ENCODE measurements around the gene RPL39L. TPM values are rescaled to one million over a fixed set of nuclear protein-coding genes. Genes with fewer than 3 reads are reported as not detected.

The RPL39L gene
- total RNA-seq, 4 donors from 2014 or later, result 1.5 TPM; not detected in 3

DNA sequence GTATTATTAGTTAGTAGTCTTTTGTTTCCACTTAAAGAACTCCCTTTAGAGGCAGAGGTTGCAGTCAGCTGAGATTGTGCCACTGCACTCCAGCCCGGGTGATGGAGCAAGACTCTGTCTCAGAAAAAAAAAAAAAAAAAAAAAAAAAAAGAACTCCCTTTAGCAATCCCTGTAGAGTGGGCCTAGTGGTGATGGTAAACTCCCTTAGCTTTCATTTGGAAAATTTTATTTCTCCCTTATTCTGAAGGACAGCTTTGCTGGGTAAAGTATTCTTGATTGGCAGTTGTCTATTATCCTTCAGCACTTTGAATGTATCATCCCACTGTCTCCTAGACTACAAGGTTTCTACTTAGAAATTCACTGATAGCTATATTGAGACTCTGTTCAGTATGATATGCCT is 46.0 kb downstream of the RPL39L start:
- H3K36me3 ChIP-seq, result no peaks in the 10 kb centered on the region
- TF ChIP-seq, protein P1, sequence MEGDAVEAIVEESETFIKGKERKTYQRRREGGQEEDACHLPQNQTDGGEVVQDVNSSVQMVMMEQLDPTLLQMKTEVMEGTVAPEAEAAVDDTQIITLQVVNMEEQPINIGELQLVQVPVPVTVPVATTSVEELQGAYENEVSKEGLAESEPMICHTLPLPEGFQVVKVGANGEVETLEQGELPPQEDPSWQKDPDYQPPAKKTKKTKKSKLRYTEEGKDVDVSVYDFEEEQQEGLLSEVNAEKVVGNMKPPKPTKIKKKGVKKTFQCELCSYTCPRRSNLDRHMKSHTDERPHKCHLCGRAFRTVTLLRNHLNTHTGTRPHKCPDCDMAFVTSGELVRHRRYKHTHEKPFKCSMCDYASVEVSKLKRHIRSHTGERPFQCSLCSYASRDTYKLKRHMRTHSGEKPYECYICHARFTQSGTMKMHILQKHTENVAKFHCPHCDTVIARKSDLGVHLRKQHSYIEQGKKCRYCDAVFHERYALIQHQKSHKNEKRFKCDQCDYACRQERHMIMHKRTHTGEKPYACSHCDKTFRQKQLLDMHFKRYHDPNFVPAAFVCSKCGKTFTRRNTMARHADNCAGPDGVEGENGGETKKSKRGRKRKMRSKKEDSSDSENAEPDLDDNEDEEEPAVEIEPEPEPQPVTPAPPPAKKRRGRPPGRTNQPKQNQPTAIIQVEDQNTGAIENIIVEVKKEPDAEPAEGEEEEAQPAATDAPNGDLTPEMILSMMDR (IDR thresholded peaks at IDR 0.05), result no peak
- no peak for TF ChIP-seq POLR2A (IDR thresholded peaks at IDR 0.05)
- H3K27ac ChIP-seq, result no peak overlapping the region
- H3K4me1 ChIP-seq, result no peaks in the 10 kb centered on the region
- DNase-seq, result no peak
- no peaks in the 10 kb centered on the region for H3K9me3 ChIP-seq
- no peak overlapping the region for H3K4me3 ChIP-seq
- H3K27me3 ChIP-seq, result no peaks in the 10 kb centered on the region

DNA sequence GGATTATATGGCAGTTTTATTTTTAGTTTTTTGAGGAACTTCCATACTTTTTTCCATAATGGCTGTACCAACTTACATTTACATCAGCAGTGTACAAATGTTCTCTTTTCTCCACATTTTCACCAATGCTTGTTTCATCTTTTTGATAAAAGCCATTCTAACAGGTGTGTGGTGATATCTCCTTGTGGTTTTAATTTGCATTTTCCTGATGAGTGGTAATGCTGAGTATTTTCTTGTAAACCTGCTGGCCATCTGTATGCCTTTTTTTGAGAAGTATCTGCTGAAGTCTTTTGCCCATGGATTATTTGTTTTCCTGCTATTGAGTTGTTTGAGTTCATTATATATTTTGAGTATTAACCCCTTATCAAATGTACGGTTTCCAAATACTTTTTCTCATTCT is 50.6 kb downstream of the RPL39L start:
- TF ChIP-seq, protein P1 (IDR thresholded peaks at IDR 0.05), result no peak
- no peak for TF ChIP-seq POLR2A (IDR thresholded peaks at IDR 0.05)
- Histone ChIP-seq H3K4me3 (no peak overlapping the region), H3K27ac (no peak overlapping the region), H3K36me3 (no peaks in the 10 kb centered on the region), H3K27me3 (no peaks in the 10 kb centered on the region), H3K9me3 (no peaks in the 10 kb centered on the region), H3K4me1 (no peaks in the 10 kb centered on the region)
- no peak for DNase-seq

GRCh38 chr3:187086831-187087230 is 52.5 kb downstream of the RPL39L start:
- Histone ChIP-seq H3K36me3 (no peaks in the 10 kb centered on the region), H3K4me3 (no peak overlapping the region), H3K27me3 (no peaks in the 10 kb centered on the region), H3K9me3 (no peaks in the 10 kb centered on the region), H3K4me1 (no peaks in the 10 kb centered on the region), H3K27ac (no peak overlapping the region)
- TF ChIP-seq POLR2A (IDR thresholded peaks at IDR 0.05), result no peak
- TF ChIP-seq, protein P1 (IDR thresholded peaks at IDR 0.05), result no peak
- DNase-seq, result no peak

DNA sequence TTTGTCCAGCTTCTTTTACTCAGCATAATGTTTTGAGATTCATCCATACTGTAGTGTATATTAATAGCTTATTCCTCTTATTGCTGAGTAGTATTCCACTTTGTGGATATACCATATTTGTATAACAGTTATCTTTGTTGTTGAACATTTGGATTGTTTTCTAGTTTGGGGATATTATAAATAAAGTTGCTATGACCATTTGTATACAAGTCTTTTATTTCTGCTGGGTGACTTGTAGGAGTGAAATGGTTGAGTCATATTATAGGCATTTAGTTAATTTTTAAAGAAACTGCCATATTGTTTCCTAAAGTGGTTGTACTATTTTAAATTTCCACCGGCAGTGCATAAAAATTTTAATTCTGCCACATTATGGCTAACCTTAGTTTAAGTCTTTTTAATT is 53.4 kb downstream of the RPL39L start:
- H3K9me3 ChIP-seq, result no peaks in the 10 kb centered on the region
- no peaks in the 10 kb centered on the region for H3K27me3 ChIP-seq
- no peak overlapping the region for H3K27ac ChIP-seq
- DNase-seq, result no peak
- no peaks in the 10 kb centered on the region for H3K36me3 ChIP-seq
- TF ChIP-seq, protein P1 (IDR thresholded peaks at IDR 0.05), result no peak
- TF ChIP-seq POLR2A (IDR thresholded peaks at IDR 0.05), result no peak
- no peaks in the 10 kb centered on the region for H3K4me1 ChIP-seq
- no peak overlapping the region for H3K4me3 ChIP-seq

GRCh38 chr3:187085021-187085666 is 54.2 kb downstream of the RPL39L start:
- Histone ChIP-seq H3K27ac (no peak overlapping the region), H3K27me3 (no peaks in the 10 kb centered on the region), H3K4me1 (no peaks in the 10 kb centered on the region), H3K9me3 (no peaks in the 10 kb centered on the region), H3K36me3 (no peaks in the 10 kb centered on the region), H3K4me3 (no peak overlapping the region)
- no peak for TF ChIP-seq POLR2A (IDR thresholded peaks at IDR 0.05)
- TF ChIP-seq, protein P1 (IDR thresholded peaks at IDR 0.05), result no peak
- no peak for DNase-seq

DNA sequence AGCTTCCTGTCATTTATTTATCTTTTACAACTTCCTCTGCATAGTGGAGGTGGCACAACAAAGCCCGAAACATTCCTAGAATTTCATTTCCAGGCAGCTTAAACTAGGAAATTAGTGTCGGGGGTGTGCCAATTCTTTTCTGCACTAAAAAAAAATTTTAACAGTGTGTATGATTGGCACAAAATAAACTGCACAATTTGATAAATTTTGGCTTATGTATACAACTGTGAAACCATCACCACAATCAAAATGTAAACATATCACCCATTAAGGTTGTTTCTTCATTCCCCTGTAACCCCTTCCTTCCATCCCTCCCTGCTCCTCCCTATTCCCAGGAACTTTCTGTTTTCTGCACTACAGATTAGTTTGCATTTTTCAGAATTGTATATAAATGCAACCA is 54.7 kb downstream of the RPL39L start:
- no peak overlapping the region for H3K27ac ChIP-seq
- no peaks in the 10 kb centered on the region for H3K27me3 ChIP-seq
- no peaks in the 10 kb centered on the region for H3K36me3 ChIP-seq
- no peaks in the 10 kb centered on the region for H3K9me3 ChIP-seq
- DNase-seq, result no peak
- H3K4me3 ChIP-seq, result no peak overlapping the region
- TF ChIP-seq, protein P1 (IDR thresholded peaks at IDR 0.05), result no peak
- TF ChIP-seq POLR2A (IDR thresholded peaks at IDR 0.05), result no peak
- no peaks in the 10 kb centered on the region for H3K4me1 ChIP-seq

Data from Peyer's patch (tissue), 4 donors.